HG03521 (cell line): ENCODE results near the gene DENND4B.
A peak's percentile ranks its signal among the peaks of the same experiment; 100 is the strongest.
"Not testable (repeated sequence)": the region's sequence is repeated elsewhere in the genome, so short reads cannot be mapped to it uniquely, and the experiment has no call there.

ENCODE experiments used
- ATAC-seq: cut with Tn5 transposase; IDR thresholded peaks from one replicate; pipeline ENCODE4 v1.9.1; 2021; ENCODE audit warnings: mild to moderate bottlenecking, moderate library complexity; ENCODE audit not compliant: unreplicated experiment

The DENND4B gene

GRCh38 chr1:153929426-153929825, 17.1 kb downstream of the DENND4B start:
- ATAC-seq = no peak

- ATAC-seq = no peak
Observed at GRCh38 chr1:153928791-153929341, 17.7 kb downstream of the DENND4B start.

- no peak for ATAC-seq
Observed at GRCh38 chr1:153928245-153928644, 18.3 kb downstream of the DENND4B start.

GRCh38 chr1:153926405-153926804, 20.1 kb downstream of the DENND4B start:
- no peak for ATAC-seq

GRCh38 chr1:153922972-153923925, 23.3 kb downstream of the DENND4B start, which contains the start of gene GATAD2B:
Gene GATAD2B, minus strand, starts transcription at chr1:153922972. Its CDS starts 94,625 bp downstream, at chr1:153828347.
- ATAC-seq = peak; percentile 97

GRCh38 chr1:153922076-153922971, 24.2 kb downstream of the DENND4B start:
- peak; percentile 32 for ATAC-seq

DNA sequence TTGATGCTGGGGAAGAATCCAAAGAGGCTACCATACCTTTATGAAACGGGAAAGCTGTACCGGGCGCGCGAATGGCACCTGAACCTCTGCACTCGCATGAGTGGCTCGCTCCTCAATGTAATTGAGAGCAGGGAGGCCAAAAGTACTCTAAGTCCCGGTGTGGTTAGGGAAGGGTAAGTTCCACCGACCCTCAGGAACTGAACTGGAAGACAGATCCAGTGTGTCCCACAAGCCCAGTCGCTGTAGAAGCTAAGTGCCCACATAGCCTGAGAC, 24.8 kb downstream of the DENND4B start:
- no peak for ATAC-seq

DNA sequence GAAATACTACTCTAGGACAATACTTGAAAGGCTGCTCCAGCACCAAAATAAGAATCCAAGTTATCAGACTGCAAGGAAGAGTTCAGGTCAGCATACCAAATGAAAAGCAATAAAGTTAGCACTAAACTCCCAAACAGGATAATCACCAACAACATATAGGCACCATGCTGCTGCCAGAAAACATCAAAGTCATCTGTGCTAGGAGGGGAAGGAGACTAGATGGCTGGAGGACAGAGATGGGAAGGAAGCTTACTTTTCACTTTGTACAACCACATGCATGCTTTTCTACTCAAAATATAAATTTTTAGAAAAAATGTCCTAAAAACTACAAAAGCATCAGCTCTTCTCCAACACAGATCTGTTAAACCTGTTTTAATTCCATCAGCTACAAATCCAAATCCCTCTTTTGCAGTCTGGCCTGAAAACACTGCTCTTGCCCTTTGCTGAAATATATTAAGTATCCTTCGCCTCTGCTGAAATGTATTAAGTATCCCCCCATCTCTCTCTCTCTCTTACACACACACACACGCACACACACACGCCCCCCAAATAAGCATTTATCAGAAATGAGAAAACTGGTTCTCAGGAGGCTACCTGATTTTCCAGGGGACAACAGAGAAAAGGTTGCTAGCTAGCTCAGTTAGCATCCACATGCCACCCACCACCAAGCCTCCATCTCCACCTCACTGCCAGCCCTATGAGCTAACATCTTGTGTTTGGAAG, 25.3 kb downstream of the DENND4B start:
- ATAC-seq = no peak

DNA sequence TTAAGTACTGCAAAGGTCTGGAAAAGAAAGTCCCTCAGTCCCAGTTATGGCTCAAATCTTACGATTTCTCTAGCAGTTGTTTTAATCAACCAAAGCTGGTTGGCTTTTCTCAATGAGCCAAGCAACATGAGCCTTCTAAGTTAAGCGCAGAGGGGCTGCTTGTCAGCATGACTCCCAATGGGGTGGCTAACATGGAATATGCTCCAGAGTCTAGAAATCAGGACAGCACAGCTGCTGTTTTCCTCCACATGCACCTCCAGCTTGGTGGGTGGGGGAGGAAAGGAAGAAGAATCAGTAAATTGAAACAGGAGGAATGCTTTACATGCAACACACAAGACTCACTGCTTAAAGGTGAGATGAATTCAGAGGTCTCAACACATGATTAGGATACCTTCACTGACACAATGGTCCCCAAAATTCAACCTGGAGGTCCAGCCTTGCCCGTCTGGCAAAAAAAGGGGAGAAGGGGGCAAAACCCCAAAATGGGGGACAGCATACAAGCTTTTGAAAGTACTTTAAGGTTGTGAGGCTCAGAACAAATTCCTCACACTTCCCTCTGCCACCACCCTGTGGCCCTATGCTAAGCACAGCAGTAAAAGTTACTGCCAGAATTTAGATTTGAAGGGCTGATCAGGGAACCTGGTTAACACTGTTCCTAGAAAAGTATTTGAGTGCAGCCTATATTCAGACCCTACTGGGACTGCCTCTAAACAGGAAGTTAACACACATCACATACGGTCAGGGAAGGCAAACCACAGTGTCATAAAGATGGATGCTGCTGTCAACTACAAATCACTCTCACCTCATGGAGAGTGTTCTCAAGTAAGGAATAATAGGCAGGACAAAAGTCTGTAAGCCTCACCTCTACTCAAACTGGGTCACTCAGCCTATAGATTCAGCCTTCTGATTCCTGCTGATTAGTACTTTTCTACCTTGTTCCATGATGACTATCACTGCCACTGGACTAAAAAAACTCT, 26.4 kb downstream of the DENND4B start:
- no peak for ATAC-seq

GRCh38 chr1:153916297-153916696, 30.2 kb downstream of the DENND4B start:
- no peak for ATAC-seq

GRCh38 chr1:153912349-153912748, 34.2 kb downstream of the DENND4B start:
- ATAC-seq = no peak

DNA sequence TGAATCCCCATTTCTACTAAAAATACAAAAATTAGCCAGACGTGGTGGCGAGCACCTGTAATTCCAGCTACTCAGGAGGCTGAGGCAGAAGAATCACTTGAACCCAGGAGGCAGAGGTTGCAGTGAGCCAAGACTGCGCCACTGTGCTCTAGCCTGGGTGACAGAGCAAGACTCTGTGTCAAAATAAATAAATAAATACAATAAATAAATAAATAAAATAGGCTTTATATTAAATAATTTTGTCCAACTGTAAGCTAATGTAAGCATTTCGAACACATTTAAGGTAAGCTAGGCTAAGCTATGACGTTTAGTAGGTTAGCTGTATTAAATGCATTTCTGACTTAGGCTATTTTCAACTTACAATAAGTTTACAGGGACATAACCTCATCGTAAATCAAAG, 36.0 kb downstream of the DENND4B start:
- ATAC-seq = not testable (repeated sequence)

GRCh38 chr1:153908071-153908470, 38.4 kb downstream of the DENND4B start:
- no peak for ATAC-seq

DNA sequence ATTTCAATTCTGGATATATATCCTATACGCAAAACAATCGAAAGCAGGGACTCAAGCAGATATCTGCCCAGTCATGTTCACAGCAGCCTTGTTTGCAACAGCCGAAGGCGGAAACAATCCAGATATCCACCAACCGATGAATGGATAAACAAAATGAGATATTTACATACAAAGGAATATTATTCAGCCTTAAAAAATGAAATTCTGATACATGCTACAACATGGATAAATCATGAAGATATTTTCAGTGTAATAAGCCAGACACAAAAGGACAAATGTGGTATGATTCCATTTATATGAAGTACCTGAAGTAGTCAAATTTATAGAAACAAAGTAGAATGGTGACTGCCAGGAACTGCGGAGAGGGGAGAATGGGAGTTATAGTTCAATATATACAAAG, 39.4 kb downstream of the DENND4B start:
- no peak for ATAC-seq

DNA sequence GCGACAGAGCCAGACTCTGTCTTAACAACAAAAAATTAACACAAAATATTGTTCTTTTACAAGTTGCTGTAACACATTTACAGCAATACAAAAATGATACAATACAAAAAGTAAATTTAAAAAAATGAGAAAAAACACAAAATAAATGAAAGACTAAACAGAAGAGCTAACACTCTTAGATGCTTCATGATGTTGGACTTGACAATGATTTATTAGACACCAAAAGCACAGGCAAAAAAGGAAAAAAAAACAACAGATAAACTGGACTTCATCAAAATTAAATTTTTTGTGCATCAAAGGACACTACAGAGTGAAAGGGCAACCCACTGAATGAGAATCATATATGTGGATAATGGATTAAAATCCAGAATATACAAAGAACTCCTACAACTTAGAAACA, 40.1 kb downstream of the DENND4B start:
- no peak for ATAC-seq

DNA sequence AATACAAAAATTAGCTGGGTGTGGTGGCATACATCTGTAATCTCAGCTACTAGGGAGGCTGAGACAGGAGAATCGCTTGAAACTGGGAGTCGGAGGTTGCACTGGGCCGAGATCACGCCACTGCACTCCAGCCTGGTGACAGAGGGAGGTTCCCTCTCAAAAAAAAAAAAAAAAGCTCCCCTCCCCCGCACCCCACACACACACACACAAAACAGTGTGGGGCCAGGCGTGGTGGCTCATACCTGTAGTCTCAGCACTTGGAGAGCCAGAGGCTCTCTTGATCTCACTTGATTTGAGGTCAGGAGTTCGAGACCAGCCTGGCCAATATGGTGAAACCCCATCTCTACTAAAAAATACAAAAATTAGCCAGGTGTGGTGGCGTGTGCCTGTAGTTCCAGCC, 40.6 kb downstream of the DENND4B start:
- not testable (repeated sequence) for ATAC-seq

DNA sequence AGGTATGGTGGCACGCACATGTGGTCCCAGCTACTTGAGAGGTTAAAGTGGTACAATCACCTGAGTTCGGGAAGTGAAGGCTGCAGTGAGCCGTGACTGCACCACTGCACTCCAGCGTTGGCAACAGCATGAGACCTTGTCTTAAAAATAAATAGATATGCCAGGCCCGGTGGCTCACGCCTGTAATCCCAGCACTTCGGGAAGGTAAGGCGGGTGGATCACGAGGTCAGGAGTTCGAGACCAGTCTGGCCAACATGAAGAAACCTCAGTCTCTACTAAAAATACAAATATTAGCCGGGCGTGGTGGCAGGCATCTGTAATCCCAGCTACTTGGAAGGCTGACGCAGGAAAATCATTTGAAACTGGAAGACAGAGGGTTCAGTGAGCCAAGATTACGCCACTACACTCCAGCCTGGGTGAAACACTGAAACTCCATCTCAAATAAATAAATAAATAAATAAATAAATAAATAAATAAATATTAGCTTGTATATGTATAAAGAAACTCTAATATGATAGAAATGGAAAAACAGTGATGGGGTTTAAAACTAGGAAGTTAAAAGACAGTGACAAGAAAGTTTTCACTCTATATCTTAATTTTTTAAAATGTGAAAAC, 42.6 kb downstream of the DENND4B start:
- no peak for ATAC-seq

DNA sequence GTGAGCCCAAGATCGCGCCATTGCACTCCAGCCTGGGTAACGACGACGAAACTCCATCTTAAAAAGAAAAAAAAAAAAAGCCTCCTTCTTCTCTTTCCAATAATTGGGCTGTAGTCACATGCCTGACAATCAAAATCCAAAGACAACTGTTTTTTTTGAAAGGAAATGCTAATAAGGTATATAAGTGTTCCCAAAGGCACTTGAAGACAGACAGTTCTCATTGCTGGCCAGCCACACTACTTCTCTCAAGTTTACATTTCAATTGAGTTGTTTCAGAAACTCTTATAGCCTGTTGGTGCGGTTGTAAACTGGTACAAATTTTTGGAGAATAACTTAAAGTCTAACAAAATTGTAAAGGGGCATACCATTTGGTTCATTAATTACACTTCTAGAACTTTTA, 47.0 kb downstream of the DENND4B start:
- no peak for ATAC-seq

DNA sequence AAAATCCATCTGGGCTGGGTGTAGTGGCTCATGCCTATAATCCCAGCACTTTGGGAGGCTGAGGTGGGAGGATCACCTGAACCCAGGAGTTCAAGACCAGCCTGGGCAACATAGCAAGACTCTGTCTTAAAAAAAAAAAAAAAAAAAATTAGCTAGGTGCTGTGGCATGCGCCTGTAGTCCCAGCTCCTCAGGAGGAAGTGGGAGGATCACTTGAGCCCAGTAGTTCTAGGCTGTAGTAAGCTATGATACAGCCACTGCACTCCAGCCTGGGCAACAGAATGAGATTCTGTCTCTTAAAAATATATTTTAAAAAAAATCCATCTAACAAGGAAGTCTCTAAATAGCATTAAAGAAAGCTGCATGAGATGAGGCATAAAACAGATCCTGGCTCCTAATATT, 50.7 kb downstream of the DENND4B start:
- not testable (repeated sequence) for ATAC-seq
